HG03354 (cell line): ENCODE data around the gene EDN2.

Source experiments
- ATAC-seq: cut with Tn5 transposase; IDR thresholded peaks from one replicate; pipeline ENCODE4 v1.9.1; 2021; ENCODE audit warnings: mild to moderate bottlenecking; ENCODE audit not compliant: unreplicated experiment, poor library complexity, severe bottlenecking

The EDN2 gene

DNA sequence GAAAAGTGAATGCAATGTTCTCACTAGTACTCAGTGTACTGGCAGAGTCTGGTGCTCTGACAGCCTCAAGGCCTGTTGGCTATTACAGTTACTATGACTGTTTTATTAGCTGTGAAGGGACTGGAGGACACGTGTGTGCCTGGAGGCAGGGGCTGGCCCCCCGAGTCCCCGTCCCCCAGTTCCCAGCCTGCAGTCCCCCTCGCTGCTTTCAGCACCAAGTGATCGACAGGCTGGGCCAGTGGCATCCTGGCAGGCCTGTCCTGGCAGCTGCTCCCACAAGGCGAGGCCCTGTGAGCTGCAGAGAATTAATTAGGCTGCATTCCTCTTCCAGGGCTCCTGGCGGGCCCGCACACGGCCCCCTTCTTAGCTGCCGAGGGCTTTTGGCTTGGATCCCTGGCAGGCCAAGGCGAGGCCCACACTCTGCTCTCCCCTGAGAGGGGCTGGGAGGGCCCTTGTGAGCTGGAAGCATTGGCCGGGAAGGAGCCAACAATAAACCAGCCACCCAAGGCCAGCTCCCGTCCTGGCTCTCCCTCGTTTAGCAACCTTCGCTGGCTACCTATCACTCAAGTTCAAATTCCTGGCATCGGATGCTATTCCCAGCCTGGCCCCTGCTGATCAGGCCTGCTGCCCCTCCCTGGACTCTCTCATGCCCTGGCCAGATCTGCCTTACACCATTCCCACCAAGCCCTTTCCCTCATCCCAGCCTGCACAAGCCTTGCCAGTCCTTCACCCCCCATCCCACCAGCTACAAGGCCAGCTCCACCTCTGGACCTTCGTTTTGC, 9.8 kb downstream of the EDN2 start:
- ATAC-seq: no peak

DNA sequence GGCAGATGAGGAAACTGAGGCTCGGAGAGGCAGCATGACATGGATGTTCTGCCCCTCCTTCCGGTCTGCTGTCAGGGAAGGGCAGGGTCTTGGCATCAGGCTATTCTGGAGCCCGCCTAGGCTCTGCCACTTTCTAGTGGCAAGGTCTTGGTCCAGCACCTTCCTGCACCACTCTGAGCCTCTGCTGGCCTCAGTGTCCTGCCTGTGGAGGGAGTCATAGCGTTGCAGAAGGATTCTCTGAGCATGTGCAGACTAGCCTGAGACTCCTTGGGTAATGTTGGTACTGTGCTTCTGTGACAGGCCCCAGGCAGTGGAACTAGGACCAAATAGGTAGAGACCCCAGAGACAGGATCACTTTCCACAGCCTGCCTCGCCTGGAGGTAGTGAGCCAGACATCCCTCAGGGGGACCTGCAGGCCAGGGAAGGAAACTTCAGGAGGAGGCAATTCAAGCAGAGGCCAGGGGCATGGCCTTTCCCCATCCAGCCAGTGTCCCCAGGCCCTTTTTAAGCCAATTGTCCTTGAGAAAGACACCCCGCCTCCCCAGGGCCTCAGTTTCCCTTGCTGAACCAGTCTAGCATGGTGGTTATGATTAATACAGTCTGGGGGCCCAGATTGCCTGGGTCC, 10.6 kb downstream of the EDN2 start:
- ATAC-seq: no peak

DNA sequence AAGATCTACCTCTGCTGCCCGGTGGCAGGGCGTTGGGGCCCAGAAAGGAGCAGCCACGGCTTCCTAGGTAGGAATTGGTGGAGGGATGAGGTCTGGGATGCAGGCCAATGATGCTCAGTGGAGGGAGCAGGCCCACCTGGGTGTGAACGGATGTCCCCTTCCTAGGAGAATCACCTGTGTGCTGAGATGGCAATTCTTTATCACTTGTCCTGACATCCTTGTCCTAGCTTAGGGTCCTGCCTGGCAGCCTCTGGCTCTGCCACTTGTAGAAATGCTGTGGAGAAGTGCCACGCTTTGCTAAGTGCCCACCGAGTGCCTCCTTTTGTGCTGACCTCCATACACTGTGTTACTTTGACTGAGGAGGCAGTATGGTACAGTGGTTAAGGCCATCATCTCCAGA, 12.8 kb downstream of the EDN2 start:
- no peak for ATAC-seq

DNA sequence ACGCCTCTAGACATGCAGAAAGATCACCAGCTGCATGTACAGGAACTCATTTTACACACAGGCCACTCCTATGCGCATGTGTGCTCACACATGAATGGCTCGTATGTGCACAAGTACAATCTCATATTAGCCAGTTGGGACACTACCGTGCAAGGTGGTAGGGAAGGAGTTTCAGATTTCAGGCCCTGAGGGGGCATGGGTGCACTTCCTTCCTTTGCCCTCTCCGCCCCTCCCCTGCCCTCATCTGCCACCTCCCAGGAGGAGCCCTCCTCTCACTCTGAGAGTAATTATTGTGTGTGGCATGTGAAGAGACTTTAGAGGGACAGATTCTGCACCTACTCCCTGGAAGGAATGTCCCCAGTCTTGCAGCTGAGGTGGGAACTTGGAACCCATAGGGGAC, 14.8 kb downstream of the EDN2 start:
- ATAC-seq: no peak

DNA sequence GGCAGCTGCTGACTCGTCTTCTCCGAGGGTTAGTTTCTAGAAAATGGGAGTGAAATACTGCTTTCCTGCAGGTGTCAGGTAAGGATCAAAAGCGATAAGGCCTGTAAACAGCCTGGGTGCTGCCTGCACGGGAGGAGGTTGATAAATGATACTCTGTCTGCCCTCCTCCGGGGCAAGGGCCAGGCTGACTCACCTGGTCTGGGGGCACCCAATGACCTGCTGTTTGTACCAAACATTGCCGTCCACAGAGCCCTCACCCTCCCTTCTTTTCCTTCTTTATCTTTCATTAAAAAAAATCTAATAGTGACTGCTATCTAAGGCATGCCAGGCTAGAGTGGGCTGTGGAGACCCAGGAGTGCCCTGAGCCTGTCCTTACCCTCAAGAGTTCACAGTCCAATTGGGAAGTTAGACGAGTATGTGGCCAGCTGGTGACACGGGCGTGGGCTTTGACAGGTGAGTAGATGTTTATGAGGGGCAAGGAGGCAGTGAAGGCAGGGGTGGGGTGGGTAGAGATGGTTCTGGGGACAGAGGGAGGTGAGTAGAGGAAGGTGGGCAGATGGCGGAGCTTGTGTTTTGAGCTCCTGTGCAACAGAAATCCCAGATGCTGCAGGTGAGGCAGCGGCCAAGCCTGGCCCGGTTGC, 16.2 kb downstream of the EDN2 start:
- no peak for ATAC-seq

DNA sequence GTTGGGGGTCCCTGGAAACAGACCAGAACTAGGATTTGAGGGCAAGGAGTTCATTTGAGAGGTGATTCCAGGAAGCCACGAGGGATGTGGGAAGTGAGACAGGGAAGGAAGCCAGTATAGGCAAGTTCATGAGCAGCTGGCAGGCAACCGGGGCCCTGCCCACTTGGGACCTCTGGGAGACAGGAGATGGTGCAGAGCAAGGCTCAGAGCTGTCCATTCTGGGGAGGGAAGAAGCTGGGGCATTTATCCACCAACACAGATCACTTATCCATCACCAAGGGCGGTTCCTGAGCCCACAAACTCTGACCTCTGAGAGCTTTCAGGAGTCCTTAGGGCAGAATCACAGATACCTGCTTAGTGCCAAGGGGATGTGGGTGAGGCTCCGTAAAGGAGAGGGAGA, 16.8 kb downstream of the EDN2 start:
- no peak for ATAC-seq

DNA sequence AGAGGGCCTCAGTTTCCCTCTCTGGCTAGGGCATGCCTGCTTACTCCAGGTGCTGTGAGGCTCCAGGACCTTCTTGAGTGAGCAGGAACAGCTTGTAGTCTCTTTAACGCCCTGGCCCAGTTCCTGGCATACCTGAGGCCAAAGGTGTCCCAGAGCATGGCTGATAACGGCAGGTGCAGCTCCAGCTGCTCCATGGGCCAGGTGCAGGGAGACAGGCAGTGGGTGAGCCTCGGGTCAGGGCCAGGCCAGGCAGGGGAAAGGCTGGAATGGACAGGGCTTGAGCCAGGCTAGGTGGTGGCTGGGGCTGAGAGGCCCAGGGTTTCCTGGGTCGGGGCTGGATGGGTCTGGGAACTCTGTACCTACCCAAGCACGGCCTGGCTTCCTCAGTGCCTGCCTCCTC, 18.3 kb downstream of the EDN2 start:
- ATAC-seq: no peak

DNA sequence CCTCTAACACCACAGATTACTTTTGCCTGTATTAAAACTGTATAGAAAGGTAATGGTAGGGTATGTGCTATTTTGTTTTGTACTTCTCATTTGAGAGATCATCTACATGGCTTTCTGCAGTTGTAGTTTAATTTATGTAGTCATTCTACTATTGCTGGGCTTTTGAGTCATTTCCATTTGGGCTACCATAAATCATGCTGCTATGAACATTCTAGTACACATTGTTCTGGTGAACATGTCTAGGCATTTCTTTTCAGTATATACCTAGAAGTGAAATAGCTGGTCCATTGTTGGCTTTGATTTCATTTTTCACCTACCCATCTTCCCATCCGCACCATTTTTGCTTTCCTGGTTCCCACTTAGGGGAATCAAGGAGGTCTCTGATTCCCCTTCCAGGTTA, 18.7 kb downstream of the EDN2 start:
- no peak for ATAC-seq

DNA sequence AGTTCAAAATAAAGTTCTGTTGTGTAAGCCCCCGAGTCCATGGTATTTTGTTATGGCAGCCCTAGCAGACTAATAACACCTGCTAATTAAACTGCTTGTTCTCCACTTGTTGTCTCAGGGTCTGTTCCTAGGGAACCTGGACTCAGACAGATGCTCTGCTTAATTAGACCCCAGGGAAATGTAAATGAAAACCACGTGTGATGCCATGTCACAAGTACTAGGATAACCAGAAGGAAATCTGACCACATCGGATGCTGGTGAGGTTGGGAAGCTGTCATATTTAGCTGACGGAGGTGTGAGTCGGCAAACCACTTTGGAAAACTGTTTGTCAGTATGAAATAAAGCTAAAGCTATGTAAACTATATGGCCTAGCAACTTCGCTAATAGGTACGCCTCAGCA, 19.6 kb downstream of the EDN2 start:
- no peak for ATAC-seq

DNA sequence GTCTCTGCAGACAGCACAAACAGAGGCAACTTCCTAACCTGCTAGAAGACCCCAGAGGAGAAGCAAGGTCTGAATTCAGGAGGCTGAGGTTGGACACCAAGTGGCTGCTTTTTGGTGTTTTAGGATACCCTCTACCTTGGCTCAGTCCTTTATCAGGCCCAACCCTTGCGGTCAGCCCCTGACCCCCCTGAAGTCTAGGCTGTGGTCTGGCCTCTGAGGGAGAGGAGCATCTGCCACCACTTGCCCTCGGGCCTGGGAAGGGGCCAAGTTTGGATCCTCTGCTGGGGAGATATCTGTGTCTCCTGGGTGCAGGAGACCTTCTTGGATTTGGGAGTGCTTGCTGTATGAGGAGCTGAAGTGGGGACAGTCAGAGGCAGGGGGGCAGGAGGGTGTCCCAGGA, 21.0 kb downstream of the EDN2 start:
- ATAC-seq: no peak

DNA sequence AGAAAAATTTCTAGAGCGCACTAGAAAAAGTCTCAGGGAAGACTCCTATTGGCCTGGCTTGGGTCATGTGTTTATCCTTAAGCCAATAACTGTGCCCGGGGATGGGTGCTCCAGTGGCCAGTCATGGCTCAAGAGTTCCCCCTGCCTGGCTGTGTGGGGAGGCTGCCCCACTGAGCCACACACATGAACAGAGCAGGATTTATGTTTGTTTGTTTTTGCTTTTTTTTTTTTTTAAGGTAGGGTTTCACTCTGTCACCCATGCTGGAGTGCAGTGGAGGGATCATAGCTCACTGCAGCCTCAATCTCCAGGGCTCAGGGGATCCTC, 21.8 kb downstream of the EDN2 start:
- ATAC-seq: no peak

DNA sequence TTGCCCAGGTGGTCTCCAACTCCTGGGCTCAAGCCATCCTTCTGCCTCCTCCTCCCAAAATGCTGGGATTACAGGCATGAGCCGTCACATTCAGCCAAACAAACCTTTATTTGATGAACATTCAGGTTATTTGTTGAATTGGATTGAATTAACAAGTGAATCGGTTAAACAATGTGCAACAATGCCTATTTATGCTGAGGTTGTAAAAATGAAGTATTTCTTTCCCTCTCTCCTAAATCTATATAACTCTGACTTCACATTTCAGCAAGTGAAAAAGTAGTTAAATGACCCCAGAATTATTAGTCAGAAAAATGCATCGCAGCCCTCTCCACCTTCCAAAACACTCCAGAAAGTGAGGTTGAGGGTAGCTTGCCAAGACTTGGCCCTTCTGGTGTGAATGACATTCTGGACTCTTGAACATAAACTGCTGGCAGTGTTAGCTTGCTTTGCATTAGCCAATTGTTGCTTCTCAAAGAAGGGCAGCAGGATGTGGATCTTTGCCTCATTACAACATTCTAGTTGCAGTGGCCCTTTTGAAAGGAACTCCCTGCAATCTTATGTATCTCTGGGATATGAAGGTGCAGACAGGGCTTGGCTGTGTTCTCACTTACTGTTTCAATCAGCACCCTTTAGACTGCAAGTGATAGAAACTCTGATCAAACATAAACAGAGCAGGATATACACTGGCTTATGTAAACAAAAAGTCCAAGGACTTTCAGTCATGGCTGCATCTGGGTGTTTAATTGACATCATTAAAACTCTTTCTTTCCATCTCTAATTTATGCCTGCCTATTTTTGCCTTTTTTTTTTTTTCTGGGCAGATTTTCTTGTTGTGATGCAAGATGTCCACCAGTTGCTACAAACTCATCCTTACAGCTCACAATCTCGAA, 22.4 kb downstream of the EDN2 start:
- no peak for ATAC-seq

DNA sequence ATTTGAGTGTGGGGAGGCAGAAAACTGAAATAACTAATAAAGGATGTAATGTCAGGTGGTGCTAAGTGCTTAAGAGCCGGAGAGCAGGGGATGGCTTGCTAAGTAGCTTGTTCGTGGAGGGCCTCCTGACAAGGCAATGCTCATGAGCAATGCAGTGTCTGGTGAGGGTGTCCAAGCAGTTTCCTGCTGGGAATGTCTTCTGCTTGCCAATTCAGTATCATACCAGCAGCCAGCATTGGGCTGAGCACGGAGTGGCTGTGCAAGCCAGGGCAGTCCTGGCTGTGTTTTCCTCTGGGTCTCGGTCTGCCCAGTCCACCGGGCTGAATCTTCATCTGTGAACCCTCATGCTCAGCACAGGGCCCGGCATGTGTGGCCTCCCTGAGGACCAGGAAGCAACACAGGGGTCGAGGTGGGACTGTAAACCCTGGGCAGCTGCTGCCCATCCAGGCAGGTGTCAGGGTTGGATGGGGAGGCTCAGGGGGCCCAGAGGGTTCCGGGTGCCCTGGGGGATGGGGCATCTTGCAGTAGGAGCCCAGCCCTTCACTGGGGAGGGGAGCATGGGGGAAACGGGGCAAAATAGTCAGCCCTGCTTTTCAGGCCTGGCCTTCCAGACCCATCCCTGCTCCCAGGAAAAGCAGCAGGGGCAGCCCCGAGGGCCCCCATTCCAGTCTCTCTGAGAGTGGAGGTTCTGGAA, 27.5 kb downstream of the EDN2 start:
- ATAC-seq: no peak

DNA sequence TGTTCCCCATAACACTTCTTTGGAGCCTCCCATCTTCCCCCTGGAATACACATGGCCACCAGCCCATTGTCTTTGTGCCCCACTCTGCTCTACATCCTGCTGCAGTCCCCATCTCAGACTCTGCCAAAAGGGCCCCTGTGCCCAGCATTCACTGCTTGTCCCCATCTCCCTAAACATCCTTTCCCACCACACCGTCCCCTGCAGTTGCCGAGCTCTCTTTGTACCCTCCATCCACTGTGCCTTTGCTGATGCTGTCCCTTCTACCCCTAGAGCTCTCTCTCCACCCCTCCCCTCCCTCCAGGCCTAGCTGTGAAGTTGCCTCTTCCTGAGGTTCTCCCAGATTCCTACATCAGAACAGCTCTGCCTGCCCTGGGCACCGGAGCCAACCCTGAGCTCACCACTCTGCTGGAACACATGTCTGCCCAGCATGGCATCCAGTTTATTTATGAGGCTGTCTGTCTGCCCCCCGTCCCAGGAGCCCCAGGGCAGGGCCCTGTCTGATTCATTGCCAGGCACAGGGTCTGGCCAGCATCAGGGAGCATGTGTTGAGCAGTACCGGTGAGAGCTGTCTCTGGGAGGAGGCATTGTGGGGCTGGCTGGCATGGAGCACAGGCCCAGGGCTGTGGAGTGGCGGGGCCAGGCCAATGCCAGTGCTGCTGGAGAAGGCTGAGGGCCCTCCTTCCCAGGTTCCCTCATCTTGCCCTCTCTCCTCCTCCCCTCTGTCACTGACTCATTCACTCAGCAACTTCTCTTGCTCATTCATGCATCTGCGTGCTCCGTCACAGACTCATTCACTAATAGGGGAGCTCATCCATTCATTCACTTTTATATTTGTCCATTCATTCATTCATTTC, 28.8 kb downstream of the EDN2 start:
- ATAC-seq: no peak

DNA sequence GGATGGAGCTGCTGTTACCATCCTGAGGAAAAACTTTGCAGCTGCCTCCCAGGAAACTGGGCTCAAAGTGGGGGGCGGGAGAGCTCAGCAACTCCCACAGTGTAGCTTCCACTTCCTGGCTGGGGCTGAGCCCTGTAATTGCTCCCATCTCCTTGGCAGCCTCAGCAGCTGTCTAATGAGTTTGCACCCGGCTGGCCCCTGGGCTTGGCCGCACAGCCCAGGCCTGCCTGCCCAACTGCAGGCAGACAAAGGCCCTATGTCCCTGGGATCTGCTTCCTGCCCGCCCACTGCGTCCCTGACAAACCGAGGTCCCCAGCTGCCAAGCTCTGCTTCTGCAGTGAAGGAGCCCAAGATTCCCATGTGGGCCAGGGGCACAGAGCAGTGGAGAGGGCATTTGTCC, 30.1 kb downstream of the EDN2 start:
- no peak for ATAC-seq

DNA sequence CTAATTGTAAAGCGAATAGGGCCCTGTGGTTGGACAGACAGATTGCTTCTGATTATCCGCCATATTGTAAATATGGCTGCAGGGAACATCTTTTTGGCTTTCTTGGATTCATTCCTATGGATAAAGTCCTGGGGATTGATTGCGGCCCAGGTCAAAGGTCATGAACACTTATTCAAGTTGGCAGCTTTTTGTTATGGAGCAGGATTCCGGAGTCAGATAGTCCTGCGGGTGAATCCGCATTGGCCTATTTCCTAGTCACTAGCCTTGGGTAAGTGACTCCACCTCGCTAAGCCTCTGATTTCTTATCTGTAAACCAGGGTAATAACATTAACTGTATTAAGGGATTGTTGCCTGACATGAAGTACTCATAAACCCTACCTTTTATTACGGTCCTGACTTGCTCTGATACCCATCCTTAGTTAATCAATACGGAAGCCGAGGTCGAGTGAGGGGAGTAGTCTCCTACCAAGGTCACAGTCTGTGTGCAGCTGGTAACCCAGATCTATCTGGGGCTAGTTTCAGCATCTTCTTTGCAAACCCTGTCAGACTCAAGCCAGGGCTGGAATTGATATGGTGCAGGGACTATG, 31.7 kb downstream of the EDN2 start:
- no peak for ATAC-seq

DNA sequence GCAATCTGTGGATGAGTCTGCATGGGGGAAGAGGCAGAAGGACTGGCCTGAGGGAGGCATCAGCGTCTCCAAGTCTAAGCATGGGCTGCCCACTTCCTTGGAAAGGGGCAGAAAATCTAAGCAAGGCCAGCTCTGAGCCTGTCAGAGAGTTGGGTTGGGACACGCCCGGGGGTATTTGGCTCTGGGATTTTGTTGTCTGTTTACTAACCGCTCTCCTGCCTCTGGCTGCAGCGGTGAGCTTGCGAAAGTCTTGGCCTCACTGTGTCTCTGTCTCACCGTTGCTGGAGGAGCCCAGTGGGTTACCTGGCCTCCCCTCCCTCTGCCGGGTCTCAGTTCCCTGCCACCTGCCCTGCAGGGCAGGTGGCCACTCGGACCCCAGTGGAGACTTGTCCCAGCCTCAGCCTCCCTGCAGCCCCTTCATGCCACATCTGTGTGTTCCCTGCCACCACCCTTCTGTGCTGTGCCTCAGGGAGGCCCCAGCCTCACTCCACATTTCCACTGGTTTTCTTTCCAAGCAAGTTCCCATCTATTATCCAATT, 33.7 kb downstream of the EDN2 start:
- ATAC-seq: no peak

DNA sequence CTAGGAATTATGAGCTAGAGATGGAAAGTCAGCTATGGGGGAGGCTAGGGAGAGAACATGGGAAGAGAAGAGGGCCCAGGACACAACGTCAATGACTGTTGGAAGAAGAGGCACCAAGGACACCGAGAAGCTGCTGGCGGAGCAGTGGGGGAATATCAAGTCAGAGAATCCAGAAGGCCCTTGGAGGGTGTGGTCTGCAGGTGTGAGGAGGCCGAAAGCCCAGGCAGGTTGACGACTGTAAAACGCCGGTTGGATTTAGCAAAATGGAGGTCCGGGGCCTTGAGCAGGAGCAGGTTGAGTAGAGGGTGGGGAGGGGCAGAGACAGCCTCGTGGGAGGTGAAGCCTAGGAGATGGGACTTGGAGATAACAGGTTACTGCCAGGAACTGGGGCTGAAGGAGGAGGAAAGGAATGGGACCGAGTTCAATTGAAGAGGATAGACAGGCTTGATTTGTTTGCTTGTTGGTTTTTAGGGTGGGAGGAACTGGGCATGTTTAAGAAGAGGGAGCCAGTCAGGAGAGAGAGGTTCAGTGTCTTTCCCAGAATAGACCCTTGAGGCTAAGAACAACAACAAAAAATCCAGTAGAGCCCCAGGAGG, 35.1 kb downstream of the EDN2 start:
- no peak for ATAC-seq
